DMS153 (cell line): Measurements from ENCODE around the gene PEMT.

Source experiments
- DNase-seq: peaks from one replicate; lab custom pipeline; 2025; lab: John Stamatoyannopoulos, UW

The PEMT gene

DNA sequence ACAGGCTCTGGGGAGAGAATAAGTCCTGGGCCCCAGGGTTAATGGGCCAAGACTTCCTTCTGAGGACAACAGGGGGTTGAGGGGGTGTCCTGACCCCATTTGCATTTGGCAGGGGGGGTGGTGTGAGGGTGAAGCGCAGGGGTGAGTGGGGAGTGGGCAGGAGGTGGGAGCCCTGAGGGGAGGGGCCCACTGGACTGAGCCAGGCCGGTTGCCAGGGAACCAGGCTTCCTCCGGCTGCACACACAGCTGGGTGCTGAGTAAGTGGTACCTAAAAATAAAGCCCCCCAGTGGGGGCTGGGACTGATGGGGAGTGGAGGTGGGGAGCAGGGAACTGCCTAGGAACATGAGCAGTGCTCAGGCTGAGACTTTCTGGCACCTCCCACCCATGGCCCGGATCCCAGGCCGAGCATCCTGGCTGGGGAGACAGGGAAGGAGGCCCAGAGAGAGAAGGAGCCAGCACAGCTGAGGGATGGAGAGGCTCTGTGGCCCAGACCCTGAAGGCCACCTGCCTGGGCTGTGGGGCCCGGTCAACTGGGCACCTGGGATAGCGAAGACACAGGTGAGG, 87.9 kb downstream of the PEMT start:
- no peak for DNase-seq

DNA sequence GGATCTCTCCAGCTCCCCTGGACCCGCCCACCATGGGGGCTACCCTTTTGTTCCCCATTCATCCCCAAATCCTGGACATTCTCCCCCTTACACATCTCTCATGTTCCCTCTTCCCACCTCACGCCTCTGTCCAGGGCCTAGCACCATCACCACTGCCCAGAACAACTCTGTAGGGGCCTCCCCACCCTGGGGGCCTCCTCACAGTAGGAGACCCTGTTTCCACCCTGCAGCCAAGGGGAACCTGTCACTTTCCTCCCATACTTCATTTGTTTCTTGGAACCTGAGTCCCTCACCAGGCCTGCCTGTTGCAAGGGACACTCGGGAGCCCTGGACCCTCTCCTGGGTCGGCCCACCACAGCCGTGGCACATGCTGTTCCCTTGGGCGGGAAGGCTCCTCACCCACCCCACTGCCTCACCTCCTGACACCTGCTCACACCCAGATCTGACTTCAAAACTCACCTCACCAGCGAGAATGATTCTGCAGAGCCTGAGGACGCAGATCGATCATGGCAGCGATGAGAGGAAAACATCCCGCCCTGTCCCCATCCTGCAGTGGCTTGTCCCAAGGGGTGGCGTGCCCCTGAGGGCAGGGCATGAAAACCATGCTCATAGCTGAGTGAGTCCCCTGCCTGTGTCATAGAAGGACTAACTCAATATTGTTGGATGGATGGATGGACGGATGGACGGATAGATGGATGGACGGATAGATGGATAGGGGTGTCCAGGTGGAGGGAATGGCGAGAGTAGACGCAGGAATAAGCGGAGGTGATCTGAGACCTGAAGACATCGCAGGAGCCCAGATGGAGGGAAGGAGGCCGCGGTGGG, 88.6 kb downstream of the PEMT start:
- DNase-seq = no peak

DNA sequence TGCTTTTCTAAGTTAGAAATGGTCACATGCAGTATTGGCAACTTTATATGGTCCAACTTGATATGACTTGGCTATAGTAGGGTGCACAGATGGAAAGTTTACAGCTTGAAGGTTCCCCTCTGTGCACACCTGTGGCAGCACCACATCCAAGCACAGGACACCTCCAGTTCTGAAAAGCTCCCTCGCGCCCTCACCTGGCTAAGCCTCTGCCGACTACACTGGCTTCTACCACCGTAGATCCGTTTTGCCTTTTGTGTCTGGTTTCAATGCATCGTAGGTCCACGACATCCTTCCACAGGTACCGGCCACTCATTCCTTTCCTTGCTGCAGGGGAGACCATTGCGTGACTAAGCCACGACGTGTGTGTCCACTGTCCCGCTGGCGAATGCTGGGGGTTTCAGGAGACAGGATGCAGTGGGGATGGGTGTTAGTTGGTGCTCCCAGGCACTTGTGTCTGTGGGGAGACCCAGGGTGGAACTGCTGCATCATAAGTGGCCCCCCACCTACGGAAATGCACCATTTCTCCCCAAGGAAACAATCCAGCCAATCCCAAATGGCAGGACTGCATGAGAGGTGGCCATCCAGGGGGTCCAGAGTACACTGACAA, 90.4 kb downstream of the PEMT start:
- no peak for DNase-seq

DNA sequence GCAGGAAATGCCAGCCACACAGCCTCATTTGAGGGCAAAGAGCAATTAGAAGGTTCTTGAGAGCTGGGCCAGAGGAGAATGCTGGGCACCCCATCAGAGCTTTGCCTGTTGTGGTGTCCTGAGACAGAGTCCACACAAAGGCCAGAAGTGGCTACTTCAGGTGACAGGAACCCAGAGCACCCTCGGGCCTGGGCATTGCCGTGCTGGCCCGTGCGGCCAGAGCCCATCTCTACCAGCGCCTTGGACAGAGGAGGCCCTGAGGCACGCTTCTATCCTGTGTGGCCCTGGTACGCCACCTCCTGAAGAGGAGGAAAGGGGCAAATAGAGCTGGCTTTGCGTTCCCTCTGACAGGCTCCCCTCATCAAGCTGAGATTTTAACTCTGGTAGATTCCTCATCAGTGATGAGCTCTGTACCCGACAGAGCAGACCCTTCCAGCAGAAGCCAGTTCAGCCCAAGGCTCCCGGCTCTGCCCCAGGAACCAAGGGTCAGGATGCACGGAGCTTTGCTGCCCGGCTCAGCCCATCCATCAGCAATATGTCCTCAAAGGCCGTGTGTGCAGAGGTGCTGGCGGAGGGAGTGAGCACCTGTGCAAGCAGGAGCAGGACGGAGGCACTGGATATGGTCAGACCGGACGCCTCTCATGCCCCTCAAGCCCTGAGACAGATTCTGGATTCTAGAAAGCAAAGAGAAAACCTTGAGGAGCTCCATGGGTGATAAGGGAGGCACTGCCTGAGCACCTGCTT, 91.9 kb downstream of the PEMT start:
- no peak for DNase-seq

DNA sequence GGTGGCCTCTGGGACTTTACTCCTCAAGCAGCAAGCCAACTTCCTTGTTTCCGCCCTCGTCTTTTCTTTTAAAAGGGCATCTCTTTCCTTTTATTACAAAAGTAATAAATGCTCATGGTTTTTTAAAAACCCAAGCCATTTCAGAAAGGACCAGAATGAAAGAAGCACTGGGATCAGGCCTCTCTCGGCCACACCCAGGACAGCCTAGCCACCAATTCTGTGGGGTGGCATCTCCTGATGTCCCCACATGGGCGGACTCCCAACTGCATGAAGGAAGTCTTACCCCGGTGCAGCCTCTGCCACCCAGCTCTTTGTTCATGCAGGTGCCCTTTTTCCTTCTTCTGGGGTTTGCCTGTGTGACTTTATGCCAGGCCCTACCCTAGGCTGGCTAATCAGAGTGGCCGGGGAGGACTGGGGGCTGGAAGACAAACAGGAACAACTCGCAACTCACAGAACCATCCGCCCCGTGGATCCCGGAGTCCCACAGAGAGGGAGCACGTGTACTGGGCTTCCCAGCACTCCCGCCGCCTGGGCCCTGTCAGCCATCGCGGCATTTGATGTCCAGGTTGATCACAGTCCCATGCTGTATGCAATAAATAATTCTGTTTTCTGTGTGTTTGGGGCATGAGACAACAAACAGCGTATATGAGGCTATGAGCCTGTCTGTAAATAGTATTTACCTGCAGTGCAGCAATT, 92.8 kb downstream of the PEMT start:
- DNase-seq = no peak

DNA sequence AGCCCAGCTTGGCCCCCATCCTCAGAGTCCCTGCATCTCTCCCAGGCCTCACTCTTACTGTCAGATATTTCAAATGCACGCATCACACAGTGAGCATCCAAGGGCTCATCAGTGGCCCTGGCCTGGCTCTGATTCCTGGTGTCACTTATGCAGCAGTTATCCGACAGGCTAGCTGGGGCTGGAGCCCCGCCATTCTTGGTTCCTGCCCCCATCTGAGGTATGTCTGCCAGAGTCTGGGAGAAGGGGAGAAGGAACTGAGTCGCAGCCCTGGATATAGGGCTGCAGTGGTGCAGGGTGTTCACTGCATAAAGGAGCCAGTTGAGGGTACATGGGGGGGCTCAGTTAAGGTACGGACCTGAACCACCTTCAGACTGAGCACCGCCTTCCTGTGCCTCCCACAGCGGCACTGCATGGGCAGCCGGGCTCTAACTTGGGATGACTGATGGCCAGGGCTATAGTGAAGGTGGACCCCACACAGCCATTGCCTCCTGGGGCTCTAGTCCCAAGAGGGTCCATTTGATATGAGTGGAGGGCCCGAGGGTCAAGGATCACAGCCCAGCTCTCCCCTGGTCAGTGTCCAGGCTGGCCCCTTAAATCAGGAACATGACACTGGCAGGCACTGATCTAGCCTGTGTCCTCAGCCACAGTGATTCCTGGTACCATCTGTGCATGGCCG, 93.5 kb downstream of the PEMT start:
- no peak for DNase-seq

DNA sequence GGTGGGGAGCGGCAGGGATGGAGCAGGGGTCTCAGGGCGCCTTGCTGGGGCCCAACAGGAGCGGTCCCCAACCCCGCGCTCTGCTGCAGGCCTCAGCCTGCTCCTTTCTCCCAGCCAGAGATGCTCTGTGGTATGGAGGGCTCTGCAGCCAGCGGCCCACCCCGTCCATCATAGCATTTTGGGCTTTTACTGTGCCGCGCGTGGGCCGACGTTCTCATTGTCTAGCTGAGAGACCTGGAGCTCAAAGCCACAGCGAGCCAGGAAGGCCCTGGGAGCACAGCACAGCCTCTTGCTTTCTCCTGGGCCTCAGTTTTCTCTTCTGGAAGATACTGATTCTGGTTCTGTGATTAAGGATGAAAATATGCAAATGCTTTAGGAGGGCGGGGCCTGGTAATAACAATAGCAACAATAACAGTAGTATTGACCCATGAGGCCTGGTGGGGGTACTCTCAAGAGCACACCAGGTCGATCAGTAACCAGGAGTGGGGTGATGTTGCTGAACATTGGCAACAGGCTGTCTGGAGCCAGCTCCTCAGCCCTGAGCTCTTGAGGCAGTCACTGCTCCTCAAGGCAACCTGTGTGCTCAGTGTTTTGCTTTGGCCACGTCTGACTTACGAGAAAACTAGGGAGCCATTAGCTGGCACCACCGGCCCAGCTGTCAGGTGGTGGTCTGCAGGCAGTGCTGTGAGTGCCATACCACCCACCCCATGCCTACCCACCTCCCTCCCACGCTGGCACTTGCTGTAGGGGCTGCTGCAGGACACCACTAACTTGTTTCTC, 94.3 kb downstream of the PEMT start:
- DNase-seq = no peak

DNA sequence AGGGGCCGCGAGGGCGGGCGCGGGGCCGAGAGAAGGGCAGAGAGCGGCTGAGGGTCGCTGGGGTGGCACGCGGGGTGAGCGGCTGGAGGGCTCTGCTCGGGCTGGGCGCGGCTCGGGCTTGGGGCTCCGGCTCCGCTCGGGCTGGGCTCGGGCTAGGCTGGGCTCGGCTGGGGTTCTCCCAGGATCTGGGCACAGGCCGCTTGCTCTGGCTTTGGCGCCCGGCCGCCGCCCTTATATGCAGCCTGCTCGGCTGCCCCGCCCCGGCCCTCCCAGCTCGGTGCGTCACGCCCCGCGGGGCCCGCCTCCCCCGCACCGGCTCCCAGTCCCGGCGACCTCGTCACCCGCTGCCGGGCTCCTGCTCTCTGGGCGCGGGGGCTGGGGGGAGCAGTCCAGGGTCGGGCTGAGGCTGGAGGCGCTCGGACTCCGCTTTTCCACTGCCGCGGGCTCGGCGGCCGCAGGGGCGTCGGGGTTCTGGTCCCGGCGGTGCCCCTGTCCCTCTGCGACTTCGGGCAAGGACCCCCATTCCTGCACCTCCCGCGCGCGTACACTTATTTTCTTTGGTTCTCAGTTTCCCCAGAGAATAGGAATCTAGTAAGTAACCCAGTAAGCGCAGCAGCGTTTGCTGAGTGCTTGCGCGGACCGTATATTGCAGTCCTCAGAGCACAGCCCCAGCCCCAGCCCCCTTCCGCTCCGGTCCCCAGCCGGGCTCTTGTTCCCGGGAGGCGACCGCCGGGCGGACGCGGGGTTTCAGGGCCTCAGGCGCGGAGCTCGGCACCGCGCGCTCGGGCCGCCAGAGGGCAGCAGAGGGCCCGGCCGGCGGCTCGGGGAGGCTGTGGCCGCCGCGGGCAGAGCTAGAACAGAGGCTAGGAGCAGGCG, 95.1 kb downstream of the PEMT start, which contains the start of gene RASD1:
TSS of gene RASD1 (minus strand) at position 207 of the 876 bp plus-strand sequence. CDS start 214 bp downstream, outside the sequence.
- no peak for DNase-seq

DNA sequence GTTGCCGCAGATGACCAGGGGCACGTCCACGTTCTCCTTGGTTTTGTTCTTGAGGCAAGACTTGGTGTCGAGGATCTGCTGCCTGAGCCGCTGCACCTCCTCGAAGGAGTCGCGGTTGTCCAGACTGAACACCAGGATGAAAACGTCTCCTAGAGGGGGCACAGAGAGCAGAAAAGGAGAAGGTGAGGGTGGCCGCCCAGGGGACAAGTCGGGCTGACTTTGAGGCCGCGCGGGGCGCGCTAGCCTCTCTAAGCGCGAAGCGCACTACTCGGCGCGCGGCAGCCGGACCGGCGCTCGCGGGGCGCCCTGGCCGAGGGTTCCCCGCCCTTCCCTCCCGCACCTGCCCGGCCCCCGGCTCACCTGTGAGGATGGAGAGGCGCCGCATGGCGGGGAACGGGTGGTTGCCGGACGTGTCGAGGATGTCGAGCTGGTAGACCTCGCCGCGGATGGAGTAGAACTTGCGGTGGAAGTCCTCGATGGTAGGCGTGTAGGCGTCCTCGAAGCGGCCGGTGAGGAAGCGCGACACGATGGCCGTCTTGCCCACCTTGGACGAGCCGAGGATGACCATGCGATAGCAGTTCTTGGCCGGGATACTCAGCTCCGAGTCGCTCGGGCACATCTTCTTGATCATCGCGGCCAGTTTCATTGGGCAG, 95.8 kb downstream of the PEMT start:
- no peak for DNase-seq

DNA sequence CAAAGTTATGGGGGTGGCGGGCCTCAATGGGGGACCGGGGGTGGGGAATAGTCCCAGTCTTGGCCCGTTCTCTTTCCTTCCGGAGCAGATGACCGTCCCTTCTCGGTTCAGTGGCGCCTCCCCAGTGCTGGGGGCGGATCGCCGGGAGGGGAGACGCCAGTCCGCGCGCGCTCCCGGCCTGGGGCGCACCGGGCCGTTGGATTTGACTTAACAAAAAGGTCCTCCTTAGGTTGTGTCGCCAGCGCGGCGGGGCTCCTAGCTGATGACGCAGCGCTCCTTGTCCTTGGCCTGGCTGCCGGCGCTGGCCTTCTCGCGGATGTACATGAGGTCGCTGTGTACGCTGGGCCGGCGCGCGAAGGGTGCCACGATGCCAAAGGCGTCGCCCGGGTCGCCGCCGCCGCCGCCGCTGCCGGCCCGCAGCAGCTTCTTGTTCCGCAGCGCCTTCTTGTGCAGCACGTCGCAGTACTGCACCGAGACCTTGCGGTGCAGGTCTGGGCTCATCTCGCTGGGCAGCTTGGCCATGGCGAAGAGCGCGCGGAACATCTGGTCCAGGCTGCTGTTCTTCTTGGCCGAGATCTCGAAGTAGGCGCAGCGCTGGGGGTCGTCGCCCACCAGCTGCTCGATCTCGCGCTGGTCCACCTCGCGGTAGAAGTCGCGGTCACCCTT, 96.5 kb downstream of the PEMT start:
- DNase-seq = no peak

DNA sequence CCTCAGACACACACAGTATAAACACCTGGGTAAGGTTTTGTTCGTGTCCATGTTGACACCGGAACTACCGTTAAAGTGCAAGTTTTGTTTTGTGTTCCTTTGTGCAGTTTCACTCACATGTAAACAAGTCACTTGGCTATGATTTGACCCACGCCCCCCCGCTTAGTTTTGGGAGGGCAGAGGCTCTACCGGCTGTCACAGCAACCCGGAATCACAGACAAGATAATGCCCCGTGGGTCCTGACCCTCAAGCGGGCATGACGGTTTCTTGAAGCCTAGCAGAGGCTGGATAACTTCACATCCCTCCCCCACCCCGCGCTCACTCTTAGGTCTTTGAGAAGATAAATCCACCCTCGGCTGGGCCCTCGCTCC, 97.0 kb downstream of the PEMT start:
- DNase-seq = no peak

DNA sequence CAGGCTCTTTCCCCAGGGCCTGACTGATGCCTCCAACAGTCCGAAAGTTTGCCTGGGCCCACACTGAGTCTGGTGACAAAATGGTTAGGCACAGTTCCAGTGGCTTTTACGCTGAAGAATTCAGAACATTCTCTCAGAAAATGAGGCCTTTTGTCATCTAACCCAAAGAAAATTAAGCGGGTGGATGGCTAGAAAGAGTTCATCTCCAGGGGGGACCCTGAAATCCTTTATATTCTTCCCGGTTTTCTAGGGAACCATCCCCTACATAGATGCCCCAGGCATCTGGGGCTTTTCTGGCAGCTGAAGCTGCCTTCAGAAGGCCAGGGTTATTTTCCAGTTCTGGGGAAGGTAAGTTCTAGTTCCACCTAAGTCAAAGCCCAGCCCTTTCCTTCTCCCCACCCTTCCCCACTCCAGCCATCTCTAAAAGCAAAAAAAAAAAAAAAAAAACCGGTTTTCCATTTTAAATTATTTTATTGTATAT, 97.5 kb downstream of the PEMT start:
- DNase-seq = no peak

DNA sequence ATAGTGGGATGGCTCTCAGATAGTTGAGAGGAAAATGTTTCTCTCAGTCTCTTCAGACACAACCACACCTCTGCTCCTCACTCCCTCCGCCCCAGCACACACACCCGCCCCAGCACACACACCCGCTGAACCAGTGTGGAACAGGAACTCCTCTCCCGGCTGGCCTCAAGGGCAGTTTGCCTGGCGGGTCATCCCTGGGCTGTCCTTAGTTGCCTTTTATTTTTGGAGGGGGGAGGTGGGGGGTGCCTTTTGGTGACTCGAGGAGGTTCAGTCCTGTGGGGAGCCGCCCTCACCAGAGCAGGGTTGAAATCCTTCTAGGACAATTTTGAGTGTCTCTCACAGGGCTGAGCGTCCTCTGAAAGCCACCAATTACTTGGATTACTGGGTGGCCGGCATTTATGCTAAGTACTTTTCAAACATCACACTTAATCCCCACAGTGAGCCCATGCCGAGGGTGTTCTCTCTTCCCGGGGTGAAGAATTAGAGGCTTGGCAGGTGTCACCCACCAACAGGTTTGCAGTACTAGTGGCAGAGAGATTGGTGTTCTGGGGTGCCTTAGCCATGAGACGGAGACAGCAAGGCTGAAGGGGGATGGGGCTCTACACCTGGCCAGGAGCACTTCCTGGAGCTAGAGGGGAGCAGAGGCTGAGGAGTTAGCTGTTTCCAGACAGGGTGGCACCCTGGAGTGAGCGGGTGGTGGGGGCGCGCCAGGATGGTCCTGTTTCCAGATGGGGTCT, 98.1 kb downstream of the PEMT start:
- no peak for DNase-seq

DNA sequence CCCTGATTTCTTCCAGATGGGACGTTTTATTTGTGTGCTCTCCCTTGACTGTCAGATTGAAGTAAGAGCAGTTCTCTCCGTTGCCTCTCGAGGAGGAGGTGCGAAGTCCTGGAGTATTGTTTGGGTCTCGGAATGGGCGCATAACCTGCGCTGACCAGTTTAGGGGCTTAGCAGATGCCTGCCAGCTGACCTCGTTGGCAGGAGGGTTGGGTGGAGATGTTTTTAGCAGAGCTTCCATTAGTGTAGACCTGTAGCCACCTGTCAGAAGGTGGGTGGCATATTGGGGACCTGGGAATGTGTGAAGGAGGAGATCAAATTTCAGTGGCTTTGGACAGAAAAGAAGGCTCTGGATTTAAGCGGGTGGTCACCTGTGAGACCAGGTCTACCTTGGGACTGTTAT, 98.9 kb downstream of the PEMT start:
- DNase-seq = no peak

DNA sequence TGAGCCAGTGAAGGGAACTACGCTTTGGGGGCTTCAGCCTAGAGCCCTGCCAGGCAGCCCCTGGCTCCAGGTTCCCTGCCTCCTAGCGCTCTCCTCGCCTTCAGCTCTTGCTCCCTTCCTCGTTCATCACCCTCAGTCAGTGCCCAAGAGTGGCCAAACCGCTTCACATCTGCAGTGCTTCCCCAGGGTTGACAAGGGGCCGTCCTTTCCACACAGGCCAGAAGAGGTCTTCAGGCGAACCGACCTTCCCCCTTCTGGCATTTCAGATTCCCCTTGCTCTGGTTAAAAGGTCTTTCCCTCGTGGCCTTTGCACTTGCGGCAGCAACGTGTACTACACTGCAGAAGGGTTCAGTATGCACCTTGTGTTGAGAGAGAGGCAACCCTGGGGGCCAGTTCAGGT, 99.4 kb downstream of the PEMT start:
- no peak for DNase-seq

DNA sequence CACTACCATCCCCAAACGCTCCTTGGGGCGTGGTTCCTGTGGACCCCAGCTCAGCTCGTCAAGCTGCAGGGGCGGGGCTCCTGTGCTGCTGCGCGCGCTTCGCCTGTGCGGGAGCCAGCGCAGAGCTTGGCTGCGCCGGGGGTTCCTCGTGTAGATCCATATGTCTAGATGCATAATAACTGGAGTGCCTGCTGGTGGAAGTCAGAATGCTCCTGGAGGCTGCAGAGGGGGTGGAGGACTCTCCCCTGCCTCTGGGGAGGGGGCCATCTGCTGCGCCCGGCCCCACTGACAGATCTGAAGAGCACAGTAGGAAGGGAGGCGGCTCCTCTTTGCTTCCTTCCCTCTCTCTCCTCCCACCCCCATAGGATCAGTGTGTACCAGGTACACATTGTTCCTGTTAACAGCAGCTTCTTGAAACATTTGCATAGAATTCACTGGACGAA, 99.9 kb downstream of the PEMT start:
- no peak for DNase-seq

DNA sequence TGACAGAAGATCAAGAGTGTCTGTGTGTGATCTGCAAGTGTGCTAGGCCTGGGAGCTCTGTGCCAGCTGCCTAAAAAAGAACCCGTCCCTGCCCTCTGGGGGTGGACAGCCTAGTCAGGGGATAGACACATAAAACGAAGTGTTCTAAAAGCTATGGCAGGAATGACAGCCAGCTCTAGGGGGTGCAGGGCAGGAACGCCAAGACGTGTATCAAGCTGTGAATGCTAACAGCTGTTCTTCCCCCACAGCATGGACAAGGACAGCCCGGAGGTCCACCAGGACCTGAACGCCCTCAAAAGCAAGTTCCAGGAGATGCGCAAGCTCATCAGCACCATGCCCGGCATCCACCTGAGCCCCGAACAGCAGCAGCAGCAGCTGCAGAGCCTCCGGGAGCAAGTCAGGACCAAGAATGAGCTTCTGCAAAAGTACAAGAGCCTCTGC, 100.5 kb downstream of the PEMT start:
- no peak for DNase-seq

DNA sequence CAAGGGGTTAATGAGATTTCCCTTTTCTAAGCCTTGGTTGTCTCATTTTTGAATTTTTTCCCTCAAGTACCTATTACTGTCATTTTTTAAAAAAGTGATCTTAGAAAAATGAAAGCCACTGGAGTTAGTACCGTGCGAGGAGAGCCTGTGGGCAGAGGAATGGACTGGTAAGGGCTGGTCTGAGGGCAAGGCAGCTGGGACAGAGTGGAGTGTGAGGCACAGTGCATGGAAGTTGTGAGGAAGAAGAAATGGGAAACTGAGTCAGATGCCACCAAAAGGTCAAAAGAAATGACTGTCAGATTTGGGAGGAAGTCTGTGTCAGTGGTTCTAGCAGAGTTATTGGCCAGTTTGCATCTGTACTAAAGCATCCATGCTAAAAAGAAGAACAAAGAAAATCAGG, 103.5 kb downstream of the PEMT start:
- DNase-seq = no peak
